K562 (cell line): Measurements from ENCODE around the gene NFE2. TPM values are rescaled to one million over a fixed set of nuclear protein-coding genes. Genes with fewer than 3 reads are reported as not detected.

Source experiments
- CBX8 ChIP-seq: fragments of 200-600 bp; sonication (generic); IDR thresholded peaks from 2 replicates; pipeline ENCODE4 v1.6.1; 2012; ENCODE audit warnings: borderline replicate concordance, mixed run types, low read depth, mild to moderate bottlenecking, moderate library complexity, mixed read lengths, low read length, control low read depth, inconsistent platforms; ENCODE audit not compliant: poor library complexity, severe bottlenecking; ENCODE audit errors: extremely low read depth
- CTBP1 ChIP-seq: fragments of 450-650 bp; IDR thresholded peaks from 2 replicates; pipeline ENCODE4 v1.6.1; 2016; ENCODE audit warnings: borderline replicate concordance
- E2F4 ChIP-seq: sonication (generic); formaldehyde crosslinking; IDR thresholded peaks from 2 replicates; pipeline ENCODE4 v1.8.0; 2022; ENCODE audit warnings: mild to moderate bottlenecking, low read depth, missing genetic modification reagents
- ERF ChIP-seq: fragments of 450-650 bp; formaldehyde crosslinking; IDR thresholded peaks from 2 replicates; pipeline ENCODE4 v1.4.0; 2020; ENCODE audit warnings: mild to moderate bottlenecking, mixed read lengths
- FOS ChIP-seq: IDR thresholded peaks from 3 replicates; pipeline ENCODE4 v1.6.1; 2011; ENCODE audit not compliant: insufficient read length; ENCODE audit errors: extremely low read depth
- FUS ChIP-seq: fragments of 200-400 bp; formaldehyde crosslinking; optimal IDR thresholded peaks from 2 replicates; pipeline ENCODE3; 2017; ENCODE audit warnings: low read depth, low read length
- KLF13 ChIP-seq: fragments of 450-650 bp; IDR thresholded peaks from 2 replicates; pipeline ENCODE4 v1.6.1; 2016; ENCODE audit warnings: missing genetic modification characterization, low read depth, mild to moderate bottlenecking, missing compliant biosample characterization, moderate library complexity, borderline replicate concordance
- NBN ChIP-seq: fragments of 450-650 bp; IDR thresholded peaks from 2 replicates; pipeline ENCODE4 v1.6.1; 2016; ENCODE audit warnings: low read depth, mild to moderate bottlenecking
- NFXL1 ChIP-seq: fragments of 450-650 bp; formaldehyde crosslinking; IDR thresholded peaks from 2 replicates; pipeline ENCODE4 v1.4.0; 2021; ENCODE audit warnings: mild to moderate bottlenecking
- NRF1 ChIP-seq, 2 experiments: fragments of 450-650 bp; IDR thresholded peaks in 1 of 2; conservative IDR thresholded peaks in 1 of 2; 2 replicates each; pipeline ENCODE4 v1.6.1; 2014; ENCODE audit warnings: mild to moderate bottlenecking in 2 of 2
- PBX2 ChIP-seq, 2 experiments: IDR thresholded peaks in 1 of 2; conservative IDR thresholded peaks in 1 of 2; 2 replicates each; pipeline ENCODE4 v1.6.1; 2016; ENCODE audit warnings: low read depth in 2 of 2, mild to moderate bottlenecking in 1 of 2, missing compliant biosample characterization in 1 of 2, missing genetic modification characterization in 1 of 2, moderate library complexity in 1 of 2
- PCBP2 ChIP-seq: fragments of 200-400 bp; formaldehyde crosslinking; IDR thresholded peaks from 2 replicates; pipeline ENCODE4 v1.6.1; 2018; ENCODE audit warnings: low read length, low read depth, mild to moderate bottlenecking, moderate library complexity; ENCODE audit not compliant: poor library complexity, severe bottlenecking
- RBM25 ChIP-seq: fragments of 200-400 bp; formaldehyde crosslinking; IDR thresholded peaks from 2 replicates; pipeline ENCODE4 v1.6.1; 2018; ENCODE audit warnings: low read length, low read depth, moderate library complexity; ENCODE audit not compliant: severe bottlenecking
- RUNX1 ChIP-seq: sonication (generic); IDR thresholded peaks from 2 replicates; pipeline ENCODE4 v1.6.1; 2016; ENCODE audit warnings: antibody characterized with exemption, low read depth
- SIN3A ChIP-seq, 2 experiments: fragments of 150-350 bp in 1 of 2; IDR thresholded peaks; 2 replicates each; pipeline ENCODE4 v1.6.1; 2011 to 2016; ENCODE audit warnings: borderline replicate concordance in 2 of 2, low read depth in 2 of 2, low read length in 2 of 2, mild to moderate bottlenecking in 2 of 2, moderate library complexity in 2 of 2; ENCODE audit not compliant: control insufficient read depth in 1 of 2
- ZBTB2 ChIP-seq: fragments of 450-650 bp; IDR thresholded peaks from 2 replicates; pipeline ENCODE4 v1.6.1; 2016; ENCODE audit warnings: antibody characterized with exemption
- ZNF212 ChIP-seq: fragments of 450-650 bp; formaldehyde crosslinking; IDR thresholded peaks from 2 replicates; pipeline ENCODE4 v1.4.0; 2020; ENCODE audit warnings: mild to moderate bottlenecking
- ZNF224 ChIP-seq: sonication (generic); formaldehyde crosslinking; IDR thresholded peaks from 2 replicates; pipeline ENCODE4 v1.8.0; 2022; ENCODE audit warnings: mild to moderate bottlenecking, missing genetic modification reagents
- ZNF785 ChIP-seq: fragments of 250-450 bp; sonication (Bioruptor Pico); IDR thresholded peaks from 2 replicates; pipeline ENCODE4 v1.4.0; 2020; ENCODE audit warnings: mild to moderate bottlenecking
- ZSCAN32 ChIP-seq: fragments of 450-650 bp; formaldehyde crosslinking; IDR thresholded peaks from 2 replicates; pipeline ENCODE4 v1.4.0; 2020; ENCODE audit warnings: mild to moderate bottlenecking, moderate library complexity
- polyA plus RNA-seq, 8 experiments: library from polyadenylated mRNA; depleted of rRNA in 4 of 8; stranded (reverse) in 5 of 8; unstranded in 3 of 8; fragments of >200 nt; fragmentation: Nextera tagmentation in 2 of 8; fragmentation: Illumina TruSeq in 1 of 8; extraction: Ambion mirVana in 2 of 8; extraction: Trizol in 1 of 8; gene quantifications; 2 replicates each; pipeline versions ENCODE4 v1.2.1 to v1.2.3, GENCODE V29; 2011 to 2014; ENCODE audit warnings: inconsistent platforms in 1 of 8, missing spikeins in 1 of 8
- total RNA-seq, 7 experiments: library from RNA; depleted of rRNA in 6 of 7; stranded (reverse); fragments of >200 nt in 6 of 7; fragmentation: Illumina TruSeq in 2 of 7; extraction: Trizol in 2 of 7; gene quantifications; 2 replicates each; pipeline versions ENCODE4 v1.2.1 to v1.2.3, GENCODE V29; 2011 to 2021; ENCODE audit warnings: low replicate concordance in 1 of 7

NFE2 gene
- total and polyA plus RNA-seq, 9 of the 15 experiments (the other 6 are each of a cell fraction or from before 2014, with no cell fraction given), result 12.3 to 282 (median 208) TPM

DNA sequence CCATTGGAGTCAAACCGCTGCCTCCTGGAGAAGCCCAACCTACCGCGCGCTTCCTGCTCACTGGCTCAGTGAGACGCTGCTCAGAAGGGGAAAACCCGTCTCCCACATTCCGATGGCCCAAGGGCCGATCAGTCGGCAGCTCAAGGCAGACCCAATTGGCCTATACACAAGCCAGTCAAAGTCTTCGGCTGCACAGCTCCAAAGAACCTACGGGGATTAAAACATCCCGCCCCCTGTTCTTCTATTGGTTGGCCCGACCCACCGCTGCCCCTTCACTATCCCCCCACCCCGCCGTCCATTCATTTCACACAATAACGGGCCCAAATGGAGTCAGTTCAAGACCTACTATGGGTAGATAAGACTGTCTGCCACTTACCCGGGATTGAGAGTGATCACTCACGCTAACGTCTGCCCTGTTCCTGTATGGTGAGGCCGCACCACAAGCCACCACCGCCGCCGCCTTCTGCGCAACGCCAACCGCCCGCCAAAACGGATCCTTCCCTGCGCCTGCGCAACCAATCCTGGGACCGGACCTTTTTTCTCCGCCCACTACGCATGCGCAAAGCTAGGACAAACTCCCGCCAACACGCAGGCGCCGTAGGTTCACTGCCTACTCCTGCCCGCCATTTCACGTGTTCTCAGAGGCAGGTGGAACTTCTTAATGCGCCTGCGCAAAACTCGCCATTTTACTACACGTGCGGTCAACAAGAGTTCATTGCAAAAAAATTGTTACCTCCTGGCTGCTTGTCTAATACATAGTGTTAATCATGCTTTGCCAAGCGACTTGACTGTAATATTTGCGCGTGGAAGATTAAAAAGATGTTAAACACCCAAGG, 21.0 kb downstream of the NFE2 start, which contains the start of gene CBX5 (continued):
- TF ChIP-seq ZNF785 (no peak), ZBTB2 (peak; percentile 100), E2F4 (CRISPR knock-in tag) (peak; percentile 90), SIN3A (IDR thresholded peaks at IDR 0.05; ENCODE audit: borderline replicate concordance in 2 of 2, control insufficient read depth in 1 of 2, low read depth in 2 of 2, low read length in 2 of 2) (peak in 1 of 2 experiments; percentile 54; a peak in 2 of 4 replicates), FOS (peak; percentile 91), NFXL1 (no peak), RUNX1 (no peak), PBX2 (CRISPR knock-in tag; IDR thresholded peaks at IDR 0.05; ENCODE audit: low read depth) (peak; percentile 87), PBX2 (tag; conservative IDR thresholded peaks at IDR 0.05; ENCODE audit: low read depth) (peak; percentile 99), RBM25 (peak; percentile 69), CTBP1 (peak; percentile 47; the same call in 1 of the 2 replicates), KLF13 (tag) (0 out of 2 replicates have a peak, but pooled peaks have one; percentile 34), ZNF212 (CRISPR knock-in tag) (no peak), FUS (no peak), ZNF224 (CRISPR knock-in tag) (peak; percentile 27; the same call in 1 of the 2 replicates), PCBP2 (no peak), NRF1 (conservative IDR thresholded peaks at IDR 0.05 in 1 of 2, IDR thresholded peaks at IDR 0.05 in 1 of 2) (peak; percentile 100), ZSCAN32 (no peak), NBN (peak; percentile 36; the same call in 1 of the 2 replicates), CBX8 (no peak), ERF (CRISPR knock-in tag) (peak; percentile 9; the same call in 1 of the 2 replicates)
